HL-60/S4 treated with phorbol 12-myristate 13-acetate at 8.2 ng/mL for 4 days and 3 days (cell line): ENCODE results near the gene FBXO8.
"Not testable (repeated sequence)": the region's sequence is repeated elsewhere in the genome, so short reads cannot be mapped to it uniquely, and the experiment has no call there.

ENCODE experiments used
- in situ Hi-C: fragments of 300-500 bp; cut with MboI; formaldehyde crosslinking; loops from 2 replicates; pipeline ENCODE4 v1.15.0; 2022; ENCODE audit warnings: low sequenced_read_pairs

Gene FBXO8

DNA sequence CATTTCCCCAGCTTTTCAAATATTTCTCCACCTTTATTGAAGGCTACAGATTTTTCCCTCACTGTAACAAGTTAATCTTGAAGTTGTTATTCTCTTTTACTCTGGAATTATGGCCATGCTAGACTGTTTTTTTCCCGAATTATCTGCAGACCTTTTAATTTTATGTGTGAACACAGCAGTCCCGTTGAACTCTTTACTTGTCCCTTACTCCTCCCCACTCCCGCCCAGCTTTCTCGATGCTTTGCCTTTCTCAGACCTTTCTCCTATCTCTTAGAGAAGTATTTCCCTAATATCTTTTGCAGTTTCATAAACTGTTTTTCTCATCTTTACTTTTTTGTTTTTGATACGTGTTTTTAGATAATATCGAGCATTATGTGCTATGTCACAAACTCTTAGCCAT, 1.0 kb upstream of the FBXO8 start:
- in situ Hi-C loops: no loop called here

GRCh38 chr4:174282836-174283506, 496 bp downstream of the FBXO8 start:
- in situ Hi-C loops: no loop called here

DNA sequence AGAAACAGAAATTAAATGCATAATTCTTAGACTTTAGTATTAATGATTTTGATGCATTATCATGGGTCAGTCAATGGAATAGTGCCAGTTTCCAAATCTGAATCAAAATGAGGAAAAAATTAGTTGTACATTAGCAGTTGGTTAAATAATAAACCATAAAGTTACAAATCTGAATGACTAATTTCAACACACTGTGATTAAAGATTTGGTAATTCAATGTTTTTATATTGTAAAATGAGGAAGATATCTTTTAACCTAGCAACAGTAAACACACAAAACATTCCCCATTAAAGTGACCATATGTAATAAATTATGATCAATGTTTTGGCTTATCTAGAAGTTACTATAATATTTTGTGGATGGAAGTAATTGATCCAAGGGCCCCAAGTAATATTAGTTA, 1.6 kb downstream of the FBXO8 start:
- in situ Hi-C loops: no loop called here

DNA sequence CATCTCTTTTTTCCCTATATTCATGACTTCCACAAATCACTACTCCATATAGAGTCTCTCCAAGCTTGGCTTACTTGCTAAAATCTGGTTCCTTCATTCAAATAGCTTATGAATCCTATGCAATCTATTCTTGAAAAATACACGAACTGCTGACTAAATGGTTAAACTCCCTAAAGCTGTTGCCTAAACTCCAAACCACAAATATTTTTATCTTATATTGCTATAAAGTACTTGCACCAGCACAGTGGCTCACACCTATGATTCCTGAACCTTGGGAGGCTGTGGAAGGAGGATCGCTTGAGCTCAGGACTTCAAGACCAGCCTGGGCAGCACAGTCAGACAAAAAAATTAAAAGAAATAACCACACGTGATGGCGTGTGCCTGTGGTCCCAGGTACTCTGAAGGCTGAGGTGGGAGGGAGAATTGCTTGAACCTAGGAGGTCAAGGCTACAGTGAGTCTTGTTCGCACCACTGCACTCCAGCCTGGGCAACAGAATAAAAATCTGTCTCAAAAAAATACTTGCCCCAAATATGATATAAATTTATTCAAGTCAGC, 2.2 kb downstream of the FBXO8 start:
- in situ Hi-C loops: no loop called here

GRCh38 chr4:174279433-174280155, 3.9 kb downstream of the FBXO8 start:
- in situ Hi-C loops: no loop called here

DNA sequence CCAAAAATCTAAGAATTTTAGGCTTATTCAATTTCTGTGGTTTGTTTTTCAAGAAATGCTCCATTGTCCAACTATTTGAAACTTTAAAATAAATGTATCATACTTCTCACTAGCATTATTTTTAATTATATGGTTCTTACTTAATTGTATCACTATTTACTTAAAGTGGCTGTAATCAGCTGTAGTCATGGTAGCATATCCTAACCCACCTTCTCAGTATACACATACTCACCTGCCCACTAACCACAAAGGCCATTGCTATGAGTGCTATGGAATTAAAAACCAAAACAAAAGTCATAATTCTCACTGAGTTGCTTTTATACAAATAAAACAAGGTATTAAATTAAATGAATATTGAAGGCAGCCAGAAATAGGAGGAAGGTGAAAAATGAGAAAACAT, 5.0 kb downstream of the FBXO8 start:
- in situ Hi-C loops: no loop called here

DNA sequence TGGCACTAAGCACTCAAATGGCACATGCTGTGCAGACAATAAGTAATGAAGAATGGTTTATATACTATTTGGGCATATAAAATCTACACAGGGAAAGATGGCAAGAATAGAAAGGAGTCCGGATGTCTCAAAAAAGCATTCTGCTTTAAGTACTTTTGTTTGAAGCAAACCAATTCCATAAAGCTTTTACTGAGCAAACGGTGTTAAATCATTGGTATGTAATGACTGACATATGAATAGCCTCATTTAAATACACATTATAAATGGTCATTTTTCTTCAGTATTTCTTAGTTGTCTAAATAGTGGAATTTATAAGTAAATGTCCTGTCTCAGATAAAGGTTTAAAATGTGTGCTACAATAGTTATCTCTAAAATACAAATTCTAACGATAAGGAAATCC, 6.0 kb downstream of the FBXO8 start:
- in situ Hi-C loops: no loop called here

GRCh38 chr4:174275101-174275500, 8.4 kb downstream of the FBXO8 start:
- in situ Hi-C loops: no loop called here

- in situ Hi-C loops: no loop called here
Observed at GRCh38 chr4:174274436-174274835, 9.0 kb downstream of the FBXO8 start.

DNA sequence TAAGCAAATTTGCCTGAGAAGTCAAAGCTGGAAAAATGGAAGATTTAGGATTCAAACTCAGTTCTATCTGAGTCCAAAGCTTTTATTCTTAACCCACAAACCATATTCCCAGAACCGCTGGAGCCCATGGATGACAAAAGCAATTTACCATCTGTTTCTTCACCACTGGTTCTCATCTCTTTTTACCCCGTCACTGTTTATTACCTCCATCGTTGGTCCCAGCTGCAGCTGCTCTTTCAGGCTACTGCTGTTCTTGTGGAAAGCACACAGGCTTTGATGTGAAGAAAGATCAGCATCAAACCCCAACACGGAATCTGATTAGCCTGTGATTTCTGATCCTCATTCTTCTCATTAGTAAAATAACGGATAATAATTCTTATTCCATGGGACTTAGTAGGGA, 9.5 kb downstream of the FBXO8 start:
- in situ Hi-C loops: no loop called here

GRCh38 chr4:174266416-174266815, 17.1 kb downstream of the FBXO8 start:
- in situ Hi-C loops: no loop called here

DNA sequence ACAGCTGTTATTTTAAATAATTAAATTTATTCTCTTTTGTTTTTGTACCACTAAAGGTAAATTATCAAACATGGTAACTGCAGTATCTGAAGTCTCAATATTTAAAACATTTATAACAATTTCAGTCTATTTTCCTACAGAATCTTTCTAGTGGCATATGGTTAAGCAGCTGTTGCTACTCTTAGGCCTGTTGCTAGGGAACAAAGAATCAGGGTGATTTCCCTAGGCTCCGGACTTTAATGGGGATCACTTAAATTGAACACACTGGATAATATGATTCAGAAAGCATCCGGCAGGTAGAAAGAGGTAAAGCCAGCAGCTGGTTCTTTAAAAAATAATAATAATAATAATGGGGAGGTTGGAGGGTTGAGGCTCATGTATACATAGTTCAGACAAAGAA, 17.6 kb downstream of the FBXO8 start:
- in situ Hi-C loops: no loop called here

- in situ Hi-C loops: no loop called here
Observed at GRCh38 chr4:174263445-174263736, 20.1 kb downstream of the FBXO8 start.

- in situ Hi-C loops: no loop called here
Observed at GRCh38 chr4:174262624-174263444, 20.6 kb downstream of the FBXO8 start.

GRCh38 chr4:174261432-174261831, 22.0 kb downstream of the FBXO8 start:
- in situ Hi-C loops: not testable (repeated sequence)

DNA sequence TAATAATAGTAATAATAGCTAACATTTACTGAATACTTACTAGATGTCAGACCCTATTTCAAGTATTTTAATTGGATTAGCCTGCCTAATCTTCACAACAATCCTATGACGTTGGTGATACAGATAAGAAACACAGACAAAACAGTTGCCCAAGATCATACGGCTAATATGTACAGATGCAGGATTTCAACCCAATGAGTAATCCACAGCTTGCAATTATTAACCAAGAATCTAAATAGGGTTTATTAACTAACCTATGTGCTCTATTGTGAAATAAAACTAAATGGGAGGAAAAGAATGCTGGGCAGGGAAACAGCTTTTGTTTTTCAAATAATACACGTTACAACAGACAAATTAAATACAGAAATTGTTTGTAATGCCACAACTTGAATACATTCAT, 23.4 kb downstream of the FBXO8 start:
- in situ Hi-C loops: no loop called here

DNA sequence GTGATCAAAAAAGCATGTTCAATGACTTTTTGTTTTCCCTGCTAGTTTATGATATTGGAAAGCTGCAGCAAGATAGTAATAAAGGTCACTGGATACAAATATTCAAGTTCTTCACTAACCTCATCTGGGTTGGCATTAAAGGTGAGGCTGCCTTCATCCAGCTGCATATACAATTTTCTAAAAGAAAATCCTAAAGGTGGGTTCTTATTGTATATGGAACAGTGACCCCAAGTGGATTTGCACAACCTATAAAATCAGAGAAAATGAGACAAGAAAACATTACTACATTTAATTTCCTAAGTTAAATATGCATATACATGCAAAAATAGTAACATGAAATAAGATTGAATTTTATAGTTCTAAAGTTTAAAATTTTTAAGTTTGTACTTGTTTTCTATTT, 23.9 kb downstream of the FBXO8 start:
- in situ Hi-C loops: no loop called here

- in situ Hi-C loops: no loop called here
Observed at GRCh38 chr4:174256277-174256713, 27.2 kb downstream of the FBXO8 start.

- in situ Hi-C loops: no loop called here
Observed at GRCh38 chr4:174255786-174256185, 27.7 kb downstream of the FBXO8 start.

DNA sequence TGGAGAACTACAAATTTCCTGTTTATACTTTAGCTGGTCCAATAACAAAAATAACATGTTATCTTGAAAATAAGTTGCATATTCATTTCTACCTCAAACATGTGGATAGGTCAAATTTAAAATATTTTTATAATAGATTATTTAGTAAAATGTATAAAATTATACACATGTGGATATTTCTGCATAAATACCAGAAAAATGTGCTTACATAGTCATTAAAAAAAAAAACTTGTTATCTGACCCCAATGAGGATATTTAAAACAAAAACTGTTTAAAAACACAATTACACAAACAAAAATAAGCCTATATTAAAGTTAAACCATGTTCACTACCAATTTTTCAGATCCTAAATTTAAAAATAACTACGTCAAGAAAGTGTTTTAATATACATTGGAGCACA, 28.1 kb downstream of the FBXO8 start:
- in situ Hi-C loops: no loop called here

DNA sequence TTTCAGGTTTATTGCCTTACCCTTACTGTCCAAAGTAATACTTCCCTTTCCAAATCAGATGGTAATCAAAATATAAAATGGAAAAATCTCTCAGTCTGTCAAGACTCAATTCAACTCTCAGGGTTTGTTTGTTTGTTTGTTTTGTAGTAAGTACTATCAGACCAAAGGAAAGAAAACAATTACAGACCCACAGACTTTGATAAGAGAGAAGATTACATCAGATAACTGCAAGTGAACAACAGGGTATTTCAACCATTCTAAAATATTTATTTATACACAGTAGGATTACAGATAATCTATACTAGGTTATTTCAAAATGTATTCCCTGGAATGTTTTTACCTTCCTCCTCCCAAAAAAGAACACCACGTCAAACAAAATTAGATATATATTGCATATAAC, 28.9 kb downstream of the FBXO8 start:
- in situ Hi-C loops: no loop called here

- in situ Hi-C loops: no loop called here
Observed at GRCh38 chr4:174252412-174252811, 31.1 kb downstream of the FBXO8 start.
